Astrocyte (in vitro differentiated cells and primary cell): Measurements from ENCODE around the gene CBFB.

ENCODE experiments used
- CTCF ChIP-seq: IDR thresholded peaks from 2 replicates; pipeline ENCODE4 v1.5.1; 2011; ENCODE audit warnings: low read depth, mild to moderate bottlenecking, inconsistent platforms, low read length, moderate library complexity; ENCODE audit not compliant: insufficient read depth
- EZH2 ChIP-seq: IDR thresholded peaks from 2 replicates; pipeline ENCODE4 v1.6.1; 2012; ENCODE audit warnings: mild to moderate bottlenecking, low read length, inconsistent platforms; ENCODE audit not compliant: insufficient read depth

- TF ChIP-seq EZH2, result no peak
- TF ChIP-seq CTCF, result no peak
Observed at GRCh38 chr16:66991545-66992077, 37.3 kb upstream of the CBFB start.
